GM23338 (cell line): ENCODE data around the gene NRXN2. TPM values are rescaled to one million over a fixed set of nuclear protein-coding genes. Genes with fewer than 3 reads are reported as not detected.

Experiments used
- ATAC-seq: fragments of 200-7000 bp; cut with Tn5 transposase; 3 replicates; pipeline ENCODE4 v1.9.1; 2020
- DNase-seq: peaks from one replicate; pipeline ENCODE4 v3.0.0-alpha.2; 2015; ENCODE audit warnings: low spot score
- H2AFZ ChIP-seq: fragments of 200-600 bp; sonication (generic); 2 replicates; pipeline ENCODE4 v1.8.0; 2016; ENCODE audit warnings: antibody characterized with exemption, mild to moderate bottlenecking, moderate library complexity
- H3F3A ChIP-seq: fragments of 200-600 bp; sonication (generic); replicated peaks from 2 replicates; pipeline ENCODE4 v1.8.0; 2017; ENCODE audit warnings: antibody characterized with exemption, mixed run types, low read depth
- H3K27ac ChIP-seq: fragments of 200-600 bp; sonication (generic); 2 replicates; pipeline ENCODE4 v1.6.1; 2016; ENCODE audit warnings: low read depth
- H3K27me3 ChIP-seq: fragments of 200-600 bp; sonication (generic); 2 replicates; pipeline ENCODE4 v1.8.0; 2016; ENCODE audit warnings: mild to moderate bottlenecking, mixed run types, moderate library complexity; ENCODE audit not compliant: insufficient read depth
- H3K36me3 ChIP-seq: fragments of 200-600 bp; sonication (generic); 2 replicates; pipeline ENCODE4 v1.8.0; 2016; ENCODE audit warnings: mild to moderate bottlenecking; ENCODE audit not compliant: insufficient read depth
- H3K4me1 ChIP-seq: fragments of 200-600 bp; sonication (generic); 2 replicates; pipeline ENCODE4 v1.8.0; 2016; ENCODE audit warnings: mild to moderate bottlenecking, moderate library complexity; ENCODE audit not compliant: insufficient read depth
- H3K4me2 ChIP-seq: fragments of 200-600 bp; sonication (generic); 2 replicates; pipeline ENCODE4 v1.7.1; 2017; ENCODE audit warnings: mixed run types
- H3K4me3 ChIP-seq: fragments of 200-600 bp; sonication (generic); 2 replicates; pipeline ENCODE4 v1.6.1; 2016; ENCODE audit warnings: mixed run types
- H3K79me2 ChIP-seq: fragments of 200-600 bp; sonication (generic); replicated peaks from 2 replicates; pipeline ENCODE4 v1.8.0; 2017; ENCODE audit warnings: mild to moderate bottlenecking; ENCODE audit not compliant: insufficient read depth
- H3K9me2 ChIP-seq: fragments of 200-600 bp; sonication (generic); 2 replicates; pipeline ENCODE4 v1.8.0; 2017; ENCODE audit not compliant: insufficient read depth
- H4K20me1 ChIP-seq: fragments of 200-600 bp; sonication (generic); replicated peaks from 2 replicates; pipeline ENCODE4 v1.8.0; 2017; ENCODE audit warnings: mild to moderate bottlenecking; ENCODE audit not compliant: insufficient read depth
- H3K27ac Mint-ChIP-seq: 2 replicates; pipeline ENCODE4 v1.8.0; 2020; ENCODE audit warnings: inconsistent platforms, mild to moderate bottlenecking, moderate library complexity, mixed read lengths
- H3K27me3 Mint-ChIP-seq: 3 replicates; pipeline ENCODE4 v1.8.0; 2022; ENCODE audit warnings: low read depth, mild to moderate bottlenecking, moderate library complexity, mixed read lengths, inconsistent platforms; ENCODE audit not compliant: insufficient read depth, poor library complexity
- H3K36me3 Mint-ChIP-seq: 3 replicates; pipeline ENCODE4 v1.8.0; 2021; ENCODE audit warnings: low read depth, mild to moderate bottlenecking, inconsistent platforms, moderate library complexity, mixed read lengths
- H3K4me1 Mint-ChIP-seq: 3 replicates; pipeline ENCODE4 v1.8.0; 2020; ENCODE audit warnings: mild to moderate bottlenecking, inconsistent platforms, mixed read lengths
- H3K4me3 Mint-ChIP-seq: 3 replicates; pipeline ENCODE4 v1.8.0; 2021; ENCODE audit warnings: moderate library complexity, mild to moderate bottlenecking, inconsistent platforms, mixed read lengths
- H3K9me3 Mint-ChIP-seq: 3 replicates; pipeline ENCODE4 v1.8.0; 2020; ENCODE audit warnings: moderate library complexity, mild to moderate bottlenecking, inconsistent platforms, mixed read lengths
- ETS1 ChIP-seq: IDR thresholded peaks from 2 replicates; pipeline ENCODE4 v1.6.1; 2016; ENCODE audit warnings: antibody characterized with exemption
- EZH2 ChIP-seq: fragments of 200-600 bp; sonication (generic); IDR thresholded peaks from one replicate; pipeline ENCODE4 v1.8.0; 2017; ENCODE audit warnings: antibody characterized with exemption, mild to moderate bottlenecking, low read depth; ENCODE audit not compliant: unreplicated experiment
- EZH2phosphoT487 ChIP-seq: fragments of 200-600 bp; sonication (generic); IDR thresholded peaks from one replicate; pipeline ENCODE4 v1.8.1; 2018; ENCODE audit warnings: antibody characterized with exemption; ENCODE audit not compliant: unreplicated experiment
- JUNB ChIP-seq: IDR thresholded peaks from one replicate; pipeline ENCODE4 v1.6.1; 2016; ENCODE audit warnings: antibody characterized with exemption; ENCODE audit not compliant: unreplicated experiment
- REST ChIP-seq: IDR thresholded peaks from one replicate; pipeline ENCODE4 v1.6.1; 2018; ENCODE audit warnings: antibody characterized with exemption; ENCODE audit not compliant: unreplicated experiment
- ZNF114 ChIP-seq: fragments of 250-450 bp; sonication (Bioruptor Pico); IDR thresholded peaks from 2 replicates; pipeline ENCODE4 v1.5.0; 2020; ENCODE audit warnings: mild to moderate bottlenecking, moderate library complexity
- ZNF331 ChIP-seq: fragments of 250-450 bp; sonication (Bioruptor Pico); IDR thresholded peaks from 2 replicates; pipeline ENCODE4 v1.5.0; 2020; ENCODE audit warnings: low read depth, mild to moderate bottlenecking, moderate library complexity
- polyA plus RNA-seq: library from polyadenylated mRNA; unstranded; fragments of >200 nt; fragmentation: Nextera tagmentation; extraction: Ambion mirVana; gene quantifications from 2 replicates; pipeline ENCODE4 v1.2.1, GENCODE V29; 2016
- total RNA-seq: library from RNA; depleted of rRNA; stranded (reverse); fragments of >200 nt; shearing (Covaris generic); gene quantifications from 2 replicates; pipeline ENCODE4 v1.2.3, GENCODE V29; 2014
- TF ChIP-seq, protein P1 (sequence below), 2 experiments: fragments of 200-600 bp in 1 of 2; sonication (generic) in 1 of 2; conservative IDR thresholded peaks; 2 replicates each; pipeline versions ENCODE4 v1.5.1 to v1.6.1; 2016 to 2017; ENCODE audit warnings: antibody characterized with exemption in 2 of 2, low read depth in 2 of 2, mild to moderate bottlenecking in 2 of 2, moderate library complexity in 1 of 2

NRXN2 gene
- total and polyA plus RNA-seq, 2 experiments from 2014 or later, result 3.4 to 17.0 TPM

DNA sequence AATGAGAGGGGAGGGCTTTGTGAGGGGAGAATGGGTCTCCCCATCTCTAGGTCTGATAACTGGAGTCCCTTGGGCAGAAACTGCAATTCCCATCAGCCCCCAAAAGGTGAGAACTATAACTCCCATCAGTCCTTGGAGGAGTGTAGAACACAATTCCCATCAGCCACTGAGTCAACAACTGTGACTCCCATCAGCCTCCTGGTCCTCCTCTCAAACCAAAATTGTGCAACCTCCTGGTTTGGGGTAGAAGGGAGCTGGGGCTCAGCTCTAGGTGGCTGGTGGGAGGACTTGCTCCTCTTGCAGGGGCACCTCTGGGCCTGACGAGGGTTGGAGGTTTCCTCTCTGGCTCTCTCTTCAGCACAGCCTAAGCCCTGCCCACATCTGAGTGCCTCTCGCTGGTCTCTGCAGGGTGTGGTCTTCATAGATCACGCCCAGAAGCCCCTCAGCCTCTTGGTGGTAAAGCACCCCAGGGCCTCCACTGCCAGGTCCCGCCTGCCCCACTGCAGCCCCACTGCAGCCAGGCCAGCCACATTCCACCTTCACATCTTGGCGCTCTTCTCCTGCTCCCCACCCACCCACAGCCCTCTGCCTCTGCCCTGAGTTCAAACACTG, 113.5 kb downstream of the NRXN2 start:
- Histone ChIP-seq H3K36me3 (no peaks in the 10 kb centered on the region), H3K27ac (no peak overlapping the region), H3F3A (no peaks in the 10 kb centered on the region), H3K79me2 (no peaks in the 10 kb centered on the region), H4K20me1 (no peaks in the 10 kb centered on the region), H3K9me2 (no peaks in the 10 kb centered on the region), H3K4me1 (0 out of 2 replicates have a peak, but pooled peaks cover 5% of the 10 kb centered on the region), H3K4me3 (no peak overlapping the region), H3K27me3 (no peaks in the 10 kb centered on the region), H3K4me2 (no peak overlapping the region), H2AFZ (no peak overlapping the region)
- H3K27me3 Mint-ChIP-seq, result peaks cover 10% of the 10 kb centered on the region
- ATAC-seq (peak; percentile 8; the same call in 2 of the 3 replicates), DNase-seq (peak; percentile 28)
- H3K4me1 Mint-ChIP-seq, result peaks cover 16% of the 10 kb centered on the region
- TF ChIP-seq ZNF114 (CRISPR knock-in tag), result no peak
- TF ChIP-seq EZH2, result no peak
- no peak for TF ChIP-seq REST
- no peak for TF ChIP-seq ZNF331
- peak; percentile 88 for TF ChIP-seq ETS1
- TF ChIP-seq JUNB, result no peak
- H3K9me3 Mint-ChIP-seq, result no peaks in the 10 kb centered on the region
- H3K36me3 Mint-ChIP-seq, result no peaks in the 10 kb centered on the region
- H3K27ac Mint-ChIP-seq, result no peak overlapping the region
- H3K4me3 Mint-ChIP-seq, result no peak overlapping the region

GRCh38 chr11:64608636-64609035, 114.4 kb downstream of the NRXN2 start:
- Histone ChIP-seq H3F3A (no peaks in the 10 kb centered on the region), H3K27ac (no peak overlapping the region), H3K4me3 (no peak overlapping the region), H3K27me3 (no peaks in the 10 kb centered on the region), H4K20me1 (no peaks in the 10 kb centered on the region), H3K9me2 (no peaks in the 10 kb centered on the region), H3K4me1 (0 out of 2 replicates have a peak, but pooled peaks cover 5% of the 10 kb centered on the region), H3K79me2 (no peaks in the 10 kb centered on the region), H2AFZ (no peak overlapping the region), H3K4me2 (no peak overlapping the region), H3K36me3 (no peaks in the 10 kb centered on the region)
- DNase-seq, result peak; percentile 27
- Mint-ChIP-seq H3K36me3 (no peaks in the 10 kb centered on the region), H3K4me1 (peaks cover 17% of the 10 kb centered on the region), H3K9me3 (no peaks in the 10 kb centered on the region), H3K27me3 (peaks cover 10% of the 10 kb centered on the region), H3K27ac (no peak overlapping the region), H3K4me3 (no peak overlapping the region)
- ATAC-seq, result peak; percentile 43
- no peak for TF ChIP-seq EZH2phosphoT487
- TF ChIP-seq, protein P1, sequence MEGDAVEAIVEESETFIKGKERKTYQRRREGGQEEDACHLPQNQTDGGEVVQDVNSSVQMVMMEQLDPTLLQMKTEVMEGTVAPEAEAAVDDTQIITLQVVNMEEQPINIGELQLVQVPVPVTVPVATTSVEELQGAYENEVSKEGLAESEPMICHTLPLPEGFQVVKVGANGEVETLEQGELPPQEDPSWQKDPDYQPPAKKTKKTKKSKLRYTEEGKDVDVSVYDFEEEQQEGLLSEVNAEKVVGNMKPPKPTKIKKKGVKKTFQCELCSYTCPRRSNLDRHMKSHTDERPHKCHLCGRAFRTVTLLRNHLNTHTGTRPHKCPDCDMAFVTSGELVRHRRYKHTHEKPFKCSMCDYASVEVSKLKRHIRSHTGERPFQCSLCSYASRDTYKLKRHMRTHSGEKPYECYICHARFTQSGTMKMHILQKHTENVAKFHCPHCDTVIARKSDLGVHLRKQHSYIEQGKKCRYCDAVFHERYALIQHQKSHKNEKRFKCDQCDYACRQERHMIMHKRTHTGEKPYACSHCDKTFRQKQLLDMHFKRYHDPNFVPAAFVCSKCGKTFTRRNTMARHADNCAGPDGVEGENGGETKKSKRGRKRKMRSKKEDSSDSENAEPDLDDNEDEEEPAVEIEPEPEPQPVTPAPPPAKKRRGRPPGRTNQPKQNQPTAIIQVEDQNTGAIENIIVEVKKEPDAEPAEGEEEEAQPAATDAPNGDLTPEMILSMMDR (conservative IDR thresholded peaks at IDR 0.05; ENCODE audit: low read depth in 2 of 2), result 0 out of 4 replicates have a peak, but pooled peaks of 1 of the 2 experiments have one; percentile 4
